AG10803 (cell line): Measurements from ENCODE around the gene PSMA2.
A peak's percentile ranks its signal among the peaks of the same experiment; 100 is the strongest.
"Not testable (repeated sequence)": the region's sequence is repeated elsewhere in the genome, so short reads cannot be mapped to it uniquely, and the experiment has no call there.

Source experiments
- DNase-seq: peaks from one replicate; pipeline ENCODE4 v3.0.0; 2010; ENCODE audit warnings: low read depth
- H3K4me3 ChIP-seq: 2 replicates; pipeline ENCODE4 v1.5.1; 2011; ENCODE audit warnings: mild to moderate bottlenecking, low read length, control low read depth
- TF ChIP-seq, protein P1 (sequence below): conservative IDR thresholded peaks from 2 replicates; pipeline ENCODE4 v1.5.1; 2011; ENCODE audit warnings: mild to moderate bottlenecking, low read length, control low read depth, inconsistent platforms

The PSMA2 gene

DNA sequence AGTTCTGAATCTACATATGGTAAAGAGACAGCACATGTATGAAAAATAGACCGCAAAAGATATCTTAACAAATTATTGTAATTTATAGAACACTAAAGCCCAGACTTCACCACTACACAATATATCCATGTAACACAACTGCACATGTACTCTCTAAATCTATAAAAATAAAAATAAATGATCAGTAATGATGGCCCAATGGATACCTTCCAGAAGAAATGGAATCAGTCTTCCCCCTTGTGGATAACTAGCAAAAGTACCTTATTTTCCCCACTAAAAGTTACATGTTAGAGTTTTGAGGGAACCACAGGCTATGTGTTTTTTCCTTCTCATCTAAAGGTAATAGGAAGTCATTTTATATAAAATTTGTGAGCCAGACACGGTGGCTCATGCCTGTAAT, 45.8 kb downstream of the PSMA2 start:
- DNase-seq: peak; percentile 18
- no peak overlapping the region for H3K4me3 ChIP-seq
- TF ChIP-seq, protein P1, sequence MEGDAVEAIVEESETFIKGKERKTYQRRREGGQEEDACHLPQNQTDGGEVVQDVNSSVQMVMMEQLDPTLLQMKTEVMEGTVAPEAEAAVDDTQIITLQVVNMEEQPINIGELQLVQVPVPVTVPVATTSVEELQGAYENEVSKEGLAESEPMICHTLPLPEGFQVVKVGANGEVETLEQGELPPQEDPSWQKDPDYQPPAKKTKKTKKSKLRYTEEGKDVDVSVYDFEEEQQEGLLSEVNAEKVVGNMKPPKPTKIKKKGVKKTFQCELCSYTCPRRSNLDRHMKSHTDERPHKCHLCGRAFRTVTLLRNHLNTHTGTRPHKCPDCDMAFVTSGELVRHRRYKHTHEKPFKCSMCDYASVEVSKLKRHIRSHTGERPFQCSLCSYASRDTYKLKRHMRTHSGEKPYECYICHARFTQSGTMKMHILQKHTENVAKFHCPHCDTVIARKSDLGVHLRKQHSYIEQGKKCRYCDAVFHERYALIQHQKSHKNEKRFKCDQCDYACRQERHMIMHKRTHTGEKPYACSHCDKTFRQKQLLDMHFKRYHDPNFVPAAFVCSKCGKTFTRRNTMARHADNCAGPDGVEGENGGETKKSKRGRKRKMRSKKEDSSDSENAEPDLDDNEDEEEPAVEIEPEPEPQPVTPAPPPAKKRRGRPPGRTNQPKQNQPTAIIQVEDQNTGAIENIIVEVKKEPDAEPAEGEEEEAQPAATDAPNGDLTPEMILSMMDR: peak; percentile 57

GRCh38 chr7:42885183-42885582, 46.8 kb downstream of the PSMA2 start:
- not testable (repeated sequence) for H3K4me3 ChIP-seq, DNase-seq

- TF ChIP-seq, protein P1: no peak
- H3K4me3 ChIP-seq: no peak overlapping the region
- DNase-seq: no peak
Observed at GRCh38 chr7:42883950-42884349, 48.0 kb downstream of the PSMA2 start.

DNA sequence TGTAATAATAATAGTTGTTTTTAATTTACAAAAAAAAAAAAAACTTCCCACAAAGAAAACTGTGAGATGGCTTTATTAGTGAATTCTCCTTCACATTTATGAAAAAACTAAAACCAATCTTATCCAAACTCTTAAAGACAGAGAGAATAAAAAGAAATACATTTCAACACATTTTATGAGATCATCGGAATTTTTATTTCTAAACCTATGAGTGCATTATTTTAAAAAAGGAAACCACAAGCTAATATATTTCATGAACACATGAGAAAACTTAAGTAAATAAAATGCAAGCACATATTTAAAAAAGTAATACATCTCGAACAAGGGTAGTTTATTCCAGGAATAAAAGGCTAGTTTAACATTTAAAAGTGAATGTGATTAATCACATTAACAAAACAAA, 51.6 kb downstream of the PSMA2 start:
- TF ChIP-seq, protein P1: no peak
- DNase-seq: no peak
- H3K4me3 ChIP-seq: no peak overlapping the region

GRCh38 chr7:42878303-42878702, 53.7 kb downstream of the PSMA2 start:
- TF ChIP-seq, protein P1: no peak
- no peak for DNase-seq
- H3K4me3 ChIP-seq: no peak overlapping the region

DNA sequence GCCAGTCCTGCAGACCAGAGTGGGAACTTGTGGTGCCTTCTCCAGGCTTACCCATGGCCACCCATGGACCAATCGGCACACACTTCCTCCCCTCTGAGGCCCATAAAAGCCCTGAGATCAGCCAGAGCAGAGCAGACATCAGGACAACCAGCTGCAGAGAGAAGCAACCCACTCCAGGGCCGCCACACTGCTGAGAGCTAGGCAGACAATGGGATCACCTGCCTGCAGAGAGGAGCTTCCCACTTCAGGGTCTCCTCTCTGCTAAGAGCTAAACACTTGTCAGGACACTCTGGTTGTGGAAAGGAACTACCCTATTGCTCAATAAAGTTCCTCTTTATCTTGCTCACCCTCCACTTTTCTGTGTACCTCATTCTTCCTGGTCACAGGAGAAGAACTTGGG, 54.1 kb downstream of the PSMA2 start:
- TF ChIP-seq, protein P1: no peak
- no peak overlapping the region for H3K4me3 ChIP-seq
- DNase-seq: no peak

DNA sequence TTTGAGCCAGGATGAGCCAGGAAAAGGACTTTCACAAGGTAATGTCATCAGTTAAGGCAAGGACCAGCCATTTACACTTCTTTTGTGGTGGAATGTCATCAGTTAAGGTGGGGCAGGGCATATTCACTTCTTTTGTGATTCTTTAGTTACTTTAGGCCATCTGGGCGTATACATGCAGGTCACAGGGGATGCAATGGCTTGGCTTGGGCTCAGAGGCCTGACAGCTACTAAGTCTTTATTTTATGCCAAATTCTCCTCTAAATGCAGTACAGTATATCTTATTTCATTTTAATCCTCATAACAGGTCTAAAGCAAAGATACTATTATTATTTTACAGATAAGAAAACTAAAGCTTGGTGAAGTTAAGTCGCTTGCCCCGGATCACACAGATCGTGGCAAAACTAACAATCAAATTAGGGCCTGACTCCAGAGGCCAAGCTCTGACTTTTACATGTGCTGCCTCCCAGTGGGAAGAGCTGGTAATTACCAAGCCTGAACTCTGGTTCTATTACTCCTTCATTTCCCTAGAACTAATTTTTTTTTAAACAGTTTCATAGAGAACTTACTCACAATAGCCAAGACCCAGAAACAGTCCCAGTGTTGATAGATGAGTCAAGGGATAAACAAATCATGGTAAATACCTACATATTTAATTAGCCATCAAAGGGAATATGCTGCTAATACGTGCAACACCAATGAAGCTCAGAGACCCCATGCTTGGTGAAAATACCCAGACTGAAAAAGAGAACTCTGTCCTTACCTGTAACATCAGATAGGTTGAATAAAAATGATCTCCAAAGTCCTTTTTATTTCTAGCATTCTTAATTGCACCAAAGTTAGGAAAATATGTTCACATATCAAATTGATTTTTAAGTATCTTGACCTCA, 55.5 kb downstream of the PSMA2 start:
- TF ChIP-seq, protein P1: peak; percentile 91
- H3K4me3 ChIP-seq: no peak overlapping the region
- peak; percentile 62 for DNase-seq
